Breast epithelium (tissue), 3 donors: ENCODE results near the gene KRTAP4-7.
"Not testable (repeated sequence)": the region's sequence is repeated elsewhere in the genome, so short reads cannot be mapped to it uniquely, and the experiment has no call there.

ENCODE experiments used
- POLR2A ChIP-seq: fragments of 450-650 bp; IDR thresholded peaks from one replicate; pipeline ENCODE4 v1.6.1; 2016; ENCODE audit warnings: antibody characterized with exemption, mild to moderate bottlenecking, moderate library complexity
- POLR2AphosphoS5 ChIP-seq, 3 donors: sonication (generic); formaldehyde crosslinking; IDR thresholded peaks; one replicate each; pipeline ENCODE4 v1.6.1; 2017; ENCODE audit warnings: antibody characterized with exemption in 3 of 3
- TF ChIP-seq, protein P1 (sequence below), 3 donors: fragments of 450-650 bp; IDR thresholded peaks; one replicate each; pipeline ENCODE4 v1.5.1; 2016 to 2017; ENCODE audit warnings: antibody characterized with exemption in 3 of 3, mild to moderate bottlenecking in 3 of 3, moderate library complexity in 3 of 3

DNA sequence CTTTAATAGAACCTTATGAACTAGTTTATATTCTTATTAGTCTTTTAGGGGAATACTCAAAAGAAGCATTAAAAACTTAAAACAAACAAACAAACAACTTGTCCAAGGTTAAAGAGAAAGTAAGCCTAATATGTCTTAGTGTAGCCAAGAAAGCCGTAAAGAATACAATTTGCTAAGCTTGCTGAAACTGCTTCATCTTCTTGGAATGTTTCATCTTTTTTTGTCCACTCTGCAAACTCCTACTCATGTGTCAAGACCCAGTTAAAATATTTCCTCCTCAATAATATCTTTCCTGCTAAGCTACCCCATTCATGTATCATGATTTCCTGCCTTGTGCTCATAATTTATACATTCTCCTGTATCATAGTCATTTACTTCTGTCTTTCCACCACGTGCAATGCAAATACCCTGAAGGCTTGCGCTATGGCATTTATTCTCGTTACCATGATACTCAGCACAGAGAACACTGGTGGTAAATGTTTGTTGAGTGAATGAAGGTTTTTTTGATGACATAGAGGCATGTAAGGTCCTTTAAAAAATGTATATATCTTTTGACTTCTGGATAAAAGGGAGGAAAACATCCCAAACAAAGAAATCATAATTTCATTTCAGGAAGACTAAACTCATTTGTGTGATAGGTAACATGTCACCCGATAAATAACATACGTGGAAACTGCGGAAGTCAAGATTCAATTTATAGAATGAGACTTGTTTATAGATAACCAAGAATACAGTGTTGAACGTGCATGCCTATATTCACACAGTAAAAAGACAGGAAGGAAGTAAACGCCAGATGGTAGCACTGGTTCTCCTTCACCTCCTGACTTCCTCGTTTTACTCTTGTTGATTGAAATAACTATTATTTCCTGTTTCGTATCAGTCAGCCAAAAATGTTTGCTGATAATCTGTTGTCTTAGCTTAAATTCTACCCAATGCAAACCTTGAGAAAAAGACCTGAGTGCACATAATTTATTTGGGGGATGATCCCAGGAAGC is 36.0 kb downstream of the KRTAP4-7 start:
- TF ChIP-seq POLR2A; POLR2AphosphoS5 (IDR thresholded peaks at IDR 0.05): not testable (repeated sequence)
- TF ChIP-seq, protein P1, sequence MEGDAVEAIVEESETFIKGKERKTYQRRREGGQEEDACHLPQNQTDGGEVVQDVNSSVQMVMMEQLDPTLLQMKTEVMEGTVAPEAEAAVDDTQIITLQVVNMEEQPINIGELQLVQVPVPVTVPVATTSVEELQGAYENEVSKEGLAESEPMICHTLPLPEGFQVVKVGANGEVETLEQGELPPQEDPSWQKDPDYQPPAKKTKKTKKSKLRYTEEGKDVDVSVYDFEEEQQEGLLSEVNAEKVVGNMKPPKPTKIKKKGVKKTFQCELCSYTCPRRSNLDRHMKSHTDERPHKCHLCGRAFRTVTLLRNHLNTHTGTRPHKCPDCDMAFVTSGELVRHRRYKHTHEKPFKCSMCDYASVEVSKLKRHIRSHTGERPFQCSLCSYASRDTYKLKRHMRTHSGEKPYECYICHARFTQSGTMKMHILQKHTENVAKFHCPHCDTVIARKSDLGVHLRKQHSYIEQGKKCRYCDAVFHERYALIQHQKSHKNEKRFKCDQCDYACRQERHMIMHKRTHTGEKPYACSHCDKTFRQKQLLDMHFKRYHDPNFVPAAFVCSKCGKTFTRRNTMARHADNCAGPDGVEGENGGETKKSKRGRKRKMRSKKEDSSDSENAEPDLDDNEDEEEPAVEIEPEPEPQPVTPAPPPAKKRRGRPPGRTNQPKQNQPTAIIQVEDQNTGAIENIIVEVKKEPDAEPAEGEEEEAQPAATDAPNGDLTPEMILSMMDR (IDR thresholded peaks at IDR 0.05) = not testable (repeated sequence)
